ENCODE data around the gene UBE2J2. TPM values are rescaled to one million over a fixed set of nuclear protein-coding genes. Genes with fewer than 3 reads are reported as not detected.

The UBE2J2 gene
- total and polyA plus RNA-seq, 2 of the 13 experiments (the other 11 are each of a cell fraction or from before 2014, with no cell fraction given): 25.4 to 29.4 TPM

GRCh38 chr1:1306070-1306660 lies 32.5 kb upstream of the UBE2J2 start (continued):
- TF ChIP-seq ZNF740 (CRISPR knock-in tag; IDR thresholded peaks at IDR 0.05) (peak; percentile 63; the same call in 1 of the 2 replicates), KMT2B (CRISPR knock-in tag; IDR thresholded peaks at IDR 0.05) (0 out of 2 replicates have a peak, but pooled peaks have one; percentile 22), SRY (CRISPR knock-in tag; IDR thresholded peaks at IDR 0.05) (no peak), JUN (CRISPR knock-in tag; IDR thresholded peaks at IDR 0.05) (no peak), SNRNP70 (IDR thresholded peaks at IDR 0.05; ENCODE audit: low read depth, low read length) (no peak), ZNF512B (CRISPR knock-in tag; IDR thresholded peaks at IDR 0.05; ENCODE audit: borderline replicate concordance) (no peak), ZNF143 (CRISPR knock-in tag; IDR thresholded peaks at IDR 0.05) (no peak), ZNF709 (CRISPR knock-in tag; IDR thresholded peaks at IDR 0.05) (peak; percentile 22; the same call in 1 of the 2 replicates), ZBED4 (CRISPR knock-in tag; IDR thresholded peaks at IDR 0.05; ENCODE audit: borderline replicate concordance) (0 out of 2 replicates have a peak, but pooled peaks have one; percentile 16), MBNL3 (CRISPR knock-in tag; conservative IDR thresholded peaks at IDR 0.05) (no peak), ONECUT2 (CRISPR knock-in tag; IDR thresholded peaks at IDR 0.05) (no peak), ZNF841 (CRISPR knock-in tag; IDR thresholded peaks at IDR 0.05; ENCODE audit: borderline replicate concordance) (no peak), ZNF556 (CRISPR knock-in tag; IDR thresholded peaks at IDR 0.05; ENCODE audit: borderline replicate concordance) (0 out of 2 replicates have a peak, but pooled peaks have one; percentile 28), ZNF614 (CRISPR knock-in tag; IDR thresholded peaks at IDR 0.05; ENCODE audit: borderline replicate concordance) (0 out of 2 replicates have a peak, but pooled peaks have one; percentile 13), MTA1 (CRISPR knock-in tag; IDR thresholded peaks at IDR 0.05; ENCODE audit: borderline replicate concordance) (0 out of 2 replicates have a peak, but pooled peaks have one; percentile 1), MTERF4 (CRISPR knock-in tag; IDR thresholded peaks at IDR 0.05) (0 out of 2 replicates have a peak, but pooled peaks have one; percentile 25), ZNF232 (CRISPR knock-in tag; IDR thresholded peaks at IDR 0.05; ENCODE audit: borderline replicate concordance) (no peak), GLI4 (CRISPR knock-in tag; IDR thresholded peaks at IDR 0.05; ENCODE audit: borderline replicate concordance) (0 out of 2 replicates have a peak, but pooled peaks have one; percentile 28), POLR2AphosphoS5 (IDR thresholded peaks at IDR 0.05; ENCODE audit: low read depth, low read length) (0 out of 2 replicates have a peak, but pooled peaks have one; percentile 2), POLR2A (IDR thresholded peaks at IDR 0.05; ENCODE audit: insufficient read depth in 1 of 2, low read depth in 2 of 2, low read length in 2 of 2) (0 out of 4 replicates have a peak, but pooled peaks of 1 of the 2 experiments have one; percentile 11)

All from HepG2 (cell line).